Kidney (tissue), 14 donors: ENCODE results near the gene ERAL1. TPM values are rescaled to one million over a fixed set of nuclear protein-coding genes. Genes with fewer than 3 reads are reported as not detected.

ENCODE experiments used
- DNase-seq, 5 donors: peaks; one replicate each; pipeline ENCODE4 v3.0.0-alpha.2; 2013 to 2020
- FAIRE-seq: peaks from 2 replicates; lab custom pipeline; 2012; peaks lifted over from hg19 to GRCh38; lab: Jason Lieb, UNC
- H3K27ac ChIP-seq, 2 donors: one replicate each; pipeline ENCODE4 v1.7.0; 2013; ENCODE audit warnings: low read depth in 2 of 2, low read length in 2 of 2, inconsistent platforms in 1 of 2
- H3K27me3 ChIP-seq: one replicate; pipeline ENCODE4 v1.7.1; 2013; ENCODE audit warnings: low read length, inconsistent platforms; ENCODE audit not compliant: control insufficient read depth, insufficient read depth
- H3K36me3 ChIP-seq, 3 donors: one replicate each; pipeline versions ENCODE4 v1.7.0 to v1.7.1; 2013; ENCODE audit warnings: low read length in 3 of 3, control low read depth in 1 of 3, inconsistent platforms in 1 of 3; ENCODE audit not compliant: insufficient read depth in 3 of 3, control insufficient read depth in 2 of 3
- H3K4me1 ChIP-seq, 3 donors: one replicate each; pipeline versions ENCODE4 v1.7.0 to v1.7.1; 2013; ENCODE audit warnings: low read length in 3 of 3, inconsistent platforms in 1 of 3, low read depth in 1 of 3; ENCODE audit not compliant: control insufficient read depth in 2 of 3, insufficient read depth in 2 of 3
- H3K4me3 ChIP-seq, 3 donors: one replicate each; pipeline versions ENCODE4 v1.7.0 to v1.8.1; 2013; ENCODE audit warnings: low read length in 3 of 3, control low read depth in 1 of 3, inconsistent platforms in 1 of 3
- H3K9ac ChIP-seq, 3 donors: one replicate each; pipeline versions ENCODE4 v1.7.0 to v1.7.1; 2013; ENCODE audit warnings: low read length in 3 of 3, control low read depth in 1 of 3, inconsistent platforms in 1 of 3
- H3K9me3 ChIP-seq, 3 donors: one replicate each; pipeline versions ENCODE4 v1.7.0 to v1.7.1; 2013; ENCODE audit warnings: low read length in 3 of 3, control low read depth in 1 of 3, inconsistent platforms in 1 of 3; ENCODE audit not compliant: control insufficient read depth in 2 of 3, insufficient read depth in 1 of 3
- CTCF ChIP-seq: IDR thresholded peaks from 3 replicates; pipeline ENCODE4 v1.5.1; 2012; ENCODE audit warnings: mild to moderate bottlenecking, moderate library complexity, borderline replicate concordance; ENCODE audit not compliant: insufficient read depth; ENCODE audit errors: extremely low read depth
- intact Hi-C: fragments of 100-400 bp; cut with DNase I; formaldehyde crosslinking; loops from one replicate; pipeline ENCODE4 v1.11.1; 2022
- polyA plus RNA-seq: library from polyadenylated mRNA; stranded (reverse); fragments of 350-450 nt; fragmentation: Illumina TruSeq; extraction: RNeasy Lipid Tissue Mini Kit (QIAGEN cat#74804); gene quantifications from one replicate; pipeline ENCODE4 v1.2.3, GENCODE V29; 2014; ENCODE audit warnings: low read depth, low replicate concordance; ENCODE audit not compliant: insufficient read depth
- total RNA-seq: library from RNA; stranded (reverse); fragmentation: NEBNext Ultra II Directional; extraction: Animal tissue kit (Norgen Biotek cat#: 25700); gene quantifications from one replicate; pipeline ENCODE4 v1.2.1, GENCODE V29; 2021
- donor health status: control.
- donor health status: control.
- donor health status: control.
- donor health status: control.
- donor health status: control.
- donor health status: DM: yes; HTN: yes; CAD: no.
- donor health status: Normal renal cell carcinoma (clear cell type).

The ERAL1 gene
- total and polyA plus RNA-seq, 2 donors from 2014 or later, result 29.5 to 71.6 TPM

- H3K9ac ChIP-seq, result peak overlapping the region in 2 of 3 donors; percentile 89 to 94
- no peak for FAIRE-seq
These were observed 41.1 kb downstream of the ERAL1 start for GRCh38 chr17:28895794-28896447.

GRCh38 chr17:28896491-28896883, 41.7 kb downstream of the ERAL1 start:
- intact Hi-C loops, result no loop called here
- peak overlapping the region in 2 of 3 donors; percentile 89 to 94 for H3K9ac ChIP-seq

More at GRCh38 chr17:28895794-28896447, 41.1 kb downstream of the ERAL1 start:
- H3K9me3 ChIP-seq, result no peaks in the 10 kb centered on the region
- DNase-seq, result no peak
- intact Hi-C loops, result no loop called here
- no peak for TF ChIP-seq CTCF
- H3K4me1 ChIP-seq, result peaks cover 0 to 36% (median 29%) of the 10 kb centered on the region in 3 donors
- no peaks in the 10 kb centered on the region for H3K36me3 ChIP-seq
- H3K27me3 ChIP-seq, result no peaks in the 10 kb centered on the region
- peak overlapping the region; percentile 5 to 87 (median 72) for H3K4me3 ChIP-seq
- H3K27ac ChIP-seq, result peak overlapping the region; percentile 90 to 97

GRCh38 chr17:28896884-28897768, 42.3 kb downstream of the ERAL1 start, which contains the start of gene FLOT2:
Gene FLOT2 (minus strand): TSS chr17:28897733. CDS start chr17:28897574, 159 bp downstream.
- peaks cover 0 to 29% (median 25%) of the 10 kb centered on the region in 3 donors for H3K4me1 ChIP-seq
- H3K27ac ChIP-seq, result peak within 1 kb of the TSS; percentile 90 to 97
- peak; percentile 9 for TF ChIP-seq CTCF
- no peaks in the 10 kb centered on the region for H3K36me3 ChIP-seq
- no peak for FAIRE-seq
- DNase-seq, result peak; percentile 67 to 91 (median 79)
- peak within 1 kb of the TSS; percentile 42 to 99 (median 94) for H3K9ac ChIP-seq
- peak within 1 kb of the TSS; percentile 72 to 87 (median 73) for H3K4me3 ChIP-seq
- no peaks in the 10 kb centered on the region for H3K27me3 ChIP-seq
- intact Hi-C loops, result no loop called here
- H3K9me3 ChIP-seq, result no peaks in the 10 kb centered on the region

More at GRCh38 chr17:28896491-28896883, 41.7 kb downstream of the ERAL1 start:
- H3K27ac ChIP-seq, result peak overlapping the region; percentile 90 to 97
- no peak for TF ChIP-seq CTCF
- H3K36me3 ChIP-seq, result no peaks in the 10 kb centered on the region
- no peaks in the 10 kb centered on the region for H3K27me3 ChIP-seq
- FAIRE-seq, result no peak
- H3K4me3 ChIP-seq, result peak overlapping the region; percentile 53 to 87 (median 72)
- DNase-seq, result no peak
- H3K4me1 ChIP-seq, result peaks cover 0 to 31% (median 26%) of the 10 kb centered on the region in 3 donors
- H3K9me3 ChIP-seq, result no peaks in the 10 kb centered on the region
